HepG2 (cell line): Measurements from ENCODE around the gene FAM83C. TPM values are rescaled to one million over a fixed set of nuclear protein-coding genes. Genes with fewer than 3 reads are reported as not detected.

ENCODE experiments used
- BCL6 ChIP-seq: IDR thresholded peaks from 2 replicates; pipeline ENCODE4 v1.6.1; 2016; ENCODE audit warnings: missing genetic modification reagents, missing compliant biosample characterization
- CBFB ChIP-seq: sonication (generic); formaldehyde crosslinking; IDR thresholded peaks from 2 replicates; pipeline ENCODE4 v1.4.0; 2020; ENCODE audit warnings: missing genetic modification reagents
- GPN1 ChIP-seq: sonication (generic); formaldehyde crosslinking; IDR thresholded peaks from 2 replicates; pipeline ENCODE4 v1.5.1; 2020; ENCODE audit warnings: missing genetic modification reagents, borderline replicate concordance
- IKZF4 ChIP-seq: sonication (generic); formaldehyde crosslinking; IDR thresholded peaks from 2 replicates; pipeline ENCODE4 v1.5.1; 2020; ENCODE audit warnings: borderline replicate concordance, mild to moderate bottlenecking, low read depth, missing genetic modification reagents; ENCODE audit errors: not compliant biosample characterization
- KLF16 ChIP-seq, 2 experiments: sonication (generic) in 1 of 2; formaldehyde crosslinking in 1 of 2; IDR thresholded peaks; 2 replicates each; pipeline versions ENCODE4 v1.6.1 to v1.8.0; 2016 to 2023; ENCODE audit warnings: missing genetic modification reagents in 2 of 2, missing compliant biosample characterization in 1 of 2
- NFE2 ChIP-seq: sonication (generic); formaldehyde crosslinking; IDR thresholded peaks from 2 replicates; pipeline ENCODE4 v1.4.0; 2020; ENCODE audit warnings: missing genetic modification reagents
- PCBP1 ChIP-seq: fragments of 200-400 bp; formaldehyde crosslinking; IDR thresholded peaks from 2 replicates; pipeline ENCODE4 v1.6.1; 2017; ENCODE audit warnings: mild to moderate bottlenecking, low read depth, low read length, borderline replicate concordance
- REXO4 ChIP-seq: sonication (generic); formaldehyde crosslinking; IDR thresholded peaks from 2 replicates; pipeline ENCODE4 v1.8.0; 2022; ENCODE audit warnings: missing genetic modification reagents, mild to moderate bottlenecking, borderline replicate concordance
- STAT5B ChIP-seq: sonication (generic); formaldehyde crosslinking; IDR thresholded peaks from 2 replicates; pipeline ENCODE4 v1.4.0; 2020; ENCODE audit warnings: missing genetic modification reagents
- TBL1XR1 ChIP-seq: fragments of 150-350 bp; IDR thresholded peaks from 2 replicates; pipeline ENCODE4 v1.6.1; 2014; ENCODE audit warnings: borderline replicate concordance, low read length; ENCODE audit not compliant: partially characterized antibody
- ZNF124 ChIP-seq: sonication (generic); formaldehyde crosslinking; IDR thresholded peaks from 2 replicates; pipeline ENCODE4 v1.4.0; 2020; ENCODE audit warnings: missing genetic modification reagents
- ZNF367 ChIP-seq: sonication (generic); formaldehyde crosslinking; IDR thresholded peaks from 2 replicates; pipeline ENCODE4 v1.4.0; 2020; ENCODE audit warnings: missing genetic modification reagents, borderline replicate concordance
- ZNF768 ChIP-seq: sonication (generic); formaldehyde crosslinking; IDR thresholded peaks from 2 replicates; pipeline ENCODE4 v1.4.0; 2020; ENCODE audit warnings: missing genetic modification reagents
- ZNF773 ChIP-seq: sonication (generic); formaldehyde crosslinking; IDR thresholded peaks from 2 replicates; pipeline ENCODE4 v1.4.0; 2020; ENCODE audit warnings: missing genetic modification reagents, borderline replicate concordance
- polyA plus RNA-seq, 8 experiments: library from polyadenylated mRNA; depleted of rRNA in 3 of 8; stranded (reverse) in 7 of 8; unstranded in 1 of 8; fragments of >200 nt; fragmentation: Illumina TruSeq in 4 of 8; extraction: Trizol in 4 of 8; gene quantifications; 2 replicates each; pipeline versions ENCODE4 v1.2.1 to v1.2.3, GENCODE V29; 2011 to 2016; ENCODE audit warnings: low read depth in 4 of 8, missing spikeins in 1 of 8, mixed read lengths in 1 of 8; ENCODE audit not compliant: insufficient read depth in 1 of 8
- total RNA-seq, 5 experiments: library from RNA; depleted of rRNA; stranded (reverse); fragments of >200 nt; fragmentation: Illumina TruSeq; extraction: Trizol; gene quantifications; 2 replicates each; pipeline ENCODE4 v1.2.3, GENCODE V29; 2016; ENCODE audit warnings: low read depth in 1 of 5
- TF ChIP-seq, protein P1 (sequence below): sonication (generic); formaldehyde crosslinking; IDR thresholded peaks from 2 replicates; pipeline ENCODE4 v1.4.0; 2020; ENCODE audit warnings: low read depth, mild to moderate bottlenecking, missing genetic modification reagents
- TF ChIP-seq, protein P2 (sequence below): sonication (generic); formaldehyde crosslinking; IDR thresholded peaks from 2 replicates; pipeline ENCODE4 v1.5.0; 2020; ENCODE audit warnings: missing genetic modification reagents
- TF ChIP-seq, protein P3 (sequence below): IDR thresholded peaks from 2 replicates; pipeline ENCODE4 v1.6.1; 2016

The FAM83C gene
- total and polyA plus RNA-seq, 2 of the 13 experiments (the other 11 are each of a cell fraction or from before 2014, with no cell fraction given): 0.04 TPM; not detected in 1

DNA sequence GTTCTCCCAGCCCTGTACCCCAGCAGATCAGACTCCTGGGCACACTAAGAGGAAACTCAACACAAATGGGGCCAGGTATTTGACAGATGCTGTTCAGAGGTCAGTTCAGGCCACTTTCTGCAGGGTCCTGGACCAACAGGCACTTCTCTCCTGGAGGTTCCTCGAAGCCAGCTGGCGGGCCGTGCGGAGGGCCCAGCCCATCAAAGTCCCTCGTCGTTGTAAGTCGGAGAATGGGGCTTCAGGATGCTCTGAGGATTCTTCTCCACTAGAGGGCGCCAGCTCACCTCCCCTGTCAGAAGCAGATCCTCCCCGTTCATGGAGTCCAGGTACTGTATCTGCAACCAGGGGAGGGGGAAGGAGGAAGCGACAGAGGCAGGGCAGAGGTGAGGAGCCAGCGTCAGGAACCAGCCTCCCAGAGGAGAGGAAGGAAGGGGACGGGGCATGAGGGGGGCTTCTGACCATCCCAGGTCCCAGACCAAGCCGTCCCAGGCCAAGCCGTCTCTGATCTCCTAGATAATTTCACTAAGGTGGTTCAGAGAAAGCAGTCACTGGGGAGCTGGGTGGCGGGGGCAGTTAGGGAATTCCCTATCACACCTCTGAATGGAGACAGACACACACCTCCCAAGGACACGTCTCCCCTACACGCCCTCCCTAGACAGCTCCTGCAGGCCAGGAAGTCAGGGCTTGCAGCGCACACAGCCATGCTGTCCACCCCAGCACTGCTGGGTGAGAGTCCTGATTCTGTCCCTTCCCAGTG lies 11.7 kb upstream of the FAM83C start (continued):
- TF ChIP-seq IKZF4 (no peak), CBFB (peak; percentile 66; the same call in 1 of the 2 replicates), GPN1 (CRISPR knock-in tag) (no peak), ZNF124 (CRISPR knock-in tag) (0 out of 2 replicates have a peak, but pooled peaks have one; percentile 29), ZNF773 (CRISPR knock-in tag) (no peak), KLF16 (CRISPR knock-in tag; IDR thresholded peaks at IDR 0.05) (peak in 1 of 2 experiments; percentile 75; a peak in 1 of 4 replicates), STAT5B (CRISPR knock-in tag) (no peak), NFE2 (CRISPR knock-in tag) (peak; percentile 17; the same call in 1 of the 2 replicates), PCBP1 (no peak), ZNF367 (0 out of 2 replicates have a peak, but pooled peaks have one; percentile 45), ZNF768 (peak; percentile 11; the same call in 1 of the 2 replicates), TBL1XR1 (peak; percentile 38), BCL6 (CRISPR knock-in tag) (peak; percentile 39; the same call in 1 of the 2 replicates), REXO4 (CRISPR knock-in tag) (no peak)
- TF ChIP-seq, protein P1, sequence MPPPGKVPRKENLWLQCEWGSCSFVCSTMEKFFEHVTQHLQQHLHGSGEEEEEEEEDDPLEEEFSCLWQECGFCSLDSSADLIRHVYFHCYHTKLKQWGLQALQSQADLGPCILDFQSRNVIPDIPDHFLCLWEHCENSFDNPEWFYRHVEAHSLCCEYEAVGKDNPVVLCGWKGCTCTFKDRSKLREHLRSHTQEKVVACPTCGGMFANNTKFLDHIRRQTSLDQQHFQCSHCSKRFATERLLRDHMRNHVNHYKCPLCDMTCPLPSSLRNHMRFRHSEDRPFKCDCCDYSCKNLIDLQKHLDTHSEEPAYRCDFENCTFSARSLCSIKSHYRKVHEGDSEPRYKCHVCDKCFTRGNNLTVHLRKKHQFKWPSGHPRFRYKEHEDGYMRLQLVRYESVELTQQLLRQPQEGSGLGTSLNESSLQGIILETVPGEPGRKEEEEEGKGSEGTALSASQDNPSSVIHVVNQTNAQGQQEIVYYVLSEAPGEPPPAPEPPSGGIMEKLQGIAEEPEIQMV (CRISPR knock-in tag): 0 out of 2 replicates have a peak, but pooled peaks have one; percentile 74
- TF ChIP-seq, protein P2, sequence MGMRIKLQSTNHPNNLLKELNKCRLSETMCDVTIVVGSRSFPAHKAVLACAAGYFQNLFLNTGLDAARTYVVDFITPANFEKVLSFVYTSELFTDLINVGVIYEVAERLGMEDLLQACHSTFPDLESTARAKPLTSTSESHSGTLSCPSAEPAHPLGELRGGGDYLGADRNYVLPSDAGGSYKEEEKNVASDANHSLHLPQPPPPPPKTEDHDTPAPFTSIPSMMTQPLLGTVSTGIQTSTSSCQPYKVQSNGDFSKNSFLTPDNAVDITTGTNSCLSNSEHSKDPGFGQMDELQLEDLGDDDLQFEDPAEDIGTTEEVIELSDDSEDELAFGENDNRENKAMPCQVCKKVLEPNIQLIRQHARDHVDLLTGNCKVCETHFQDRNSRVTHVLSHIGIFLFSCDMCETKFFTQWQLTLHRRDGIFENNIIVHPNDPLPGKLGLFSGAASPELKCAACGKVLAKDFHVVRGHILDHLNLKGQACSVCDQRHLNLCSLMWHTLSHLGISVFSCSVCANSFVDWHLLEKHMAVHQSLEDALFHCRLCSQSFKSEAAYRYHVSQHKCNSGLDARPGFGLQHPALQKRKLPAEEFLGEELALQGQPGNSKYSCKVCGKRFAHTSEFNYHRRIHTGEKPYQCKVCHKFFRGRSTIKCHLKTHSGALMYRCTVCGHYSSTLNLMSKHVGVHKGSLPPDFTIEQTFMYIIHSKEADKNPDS (CRISPR knock-in tag): no peak
- TF ChIP-seq, protein P3, sequence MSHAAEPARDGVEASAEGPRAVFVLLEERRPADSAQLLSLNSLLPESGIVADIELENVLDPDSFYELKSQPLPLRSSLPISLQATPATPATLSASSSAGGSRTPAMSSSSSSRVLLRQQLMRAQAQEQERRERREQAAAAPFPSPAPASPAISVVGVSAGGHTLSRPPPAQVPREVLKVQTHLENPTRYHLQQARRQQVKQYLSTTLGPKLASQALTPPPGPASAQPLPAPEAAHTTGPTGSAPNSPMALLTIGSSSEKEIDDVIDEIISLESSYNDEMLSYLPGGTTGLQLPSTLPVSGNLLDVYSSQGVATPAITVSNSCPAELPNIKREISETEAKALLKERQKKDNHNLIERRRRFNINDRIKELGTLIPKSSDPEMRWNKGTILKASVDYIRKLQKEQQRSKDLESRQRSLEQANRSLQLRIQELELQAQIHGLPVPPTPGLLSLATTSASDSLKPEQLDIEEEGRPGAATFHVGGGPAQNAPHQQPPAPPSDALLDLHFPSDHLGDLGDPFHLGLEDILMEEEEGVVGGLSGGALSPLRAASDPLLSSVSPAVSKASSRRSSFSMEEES (CRISPR knock-in tag): peak; percentile 47
